ENCODE results near the gene SUN3. TPM values are rescaled to one million over a fixed set of nuclear protein-coding genes. Genes with fewer than 3 reads are reported as not detected.

The SUN3 gene, protein sequence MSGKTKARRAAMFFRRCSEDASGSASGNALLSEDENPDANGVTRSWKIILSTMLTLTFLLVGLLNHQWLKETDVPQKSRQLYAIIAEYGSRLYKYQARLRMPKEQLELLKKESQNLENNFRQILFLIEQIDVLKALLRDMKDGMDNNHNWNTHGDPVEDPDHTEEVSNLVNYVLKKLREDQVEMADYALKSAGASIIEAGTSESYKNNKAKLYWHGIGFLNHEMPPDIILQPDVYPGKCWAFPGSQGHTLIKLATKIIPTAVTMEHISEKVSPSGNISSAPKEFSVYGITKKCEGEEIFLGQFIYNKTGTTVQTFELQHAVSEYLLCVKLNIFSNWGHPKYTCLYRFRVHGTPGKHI
- total RNA-seq = not detected in 2 replicates

DNA sequence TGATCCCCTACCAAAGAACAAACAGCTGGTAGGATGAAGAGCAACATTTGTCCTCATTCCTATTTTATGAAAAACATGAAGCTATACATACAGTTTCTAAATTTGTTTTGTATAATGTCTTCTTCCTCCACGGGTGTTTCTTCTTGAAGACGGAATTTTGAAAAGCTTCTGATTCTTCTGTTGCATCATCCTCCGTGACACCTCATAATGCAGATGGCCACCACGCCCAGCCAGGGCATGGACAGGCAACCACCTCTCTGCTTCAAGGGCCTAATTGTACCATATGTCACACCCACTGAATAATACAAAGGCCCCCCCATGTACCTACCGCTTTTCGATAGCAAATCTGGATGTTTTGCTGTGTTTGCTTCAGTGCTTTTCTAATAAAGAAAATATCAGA is at the start of gene SUN3:
Gene SUN3 (minus strand): TSS at position 170 of the 400 bp plus-strand sequence. CDS start 169 bp downstream, at position 1.

DNA sequence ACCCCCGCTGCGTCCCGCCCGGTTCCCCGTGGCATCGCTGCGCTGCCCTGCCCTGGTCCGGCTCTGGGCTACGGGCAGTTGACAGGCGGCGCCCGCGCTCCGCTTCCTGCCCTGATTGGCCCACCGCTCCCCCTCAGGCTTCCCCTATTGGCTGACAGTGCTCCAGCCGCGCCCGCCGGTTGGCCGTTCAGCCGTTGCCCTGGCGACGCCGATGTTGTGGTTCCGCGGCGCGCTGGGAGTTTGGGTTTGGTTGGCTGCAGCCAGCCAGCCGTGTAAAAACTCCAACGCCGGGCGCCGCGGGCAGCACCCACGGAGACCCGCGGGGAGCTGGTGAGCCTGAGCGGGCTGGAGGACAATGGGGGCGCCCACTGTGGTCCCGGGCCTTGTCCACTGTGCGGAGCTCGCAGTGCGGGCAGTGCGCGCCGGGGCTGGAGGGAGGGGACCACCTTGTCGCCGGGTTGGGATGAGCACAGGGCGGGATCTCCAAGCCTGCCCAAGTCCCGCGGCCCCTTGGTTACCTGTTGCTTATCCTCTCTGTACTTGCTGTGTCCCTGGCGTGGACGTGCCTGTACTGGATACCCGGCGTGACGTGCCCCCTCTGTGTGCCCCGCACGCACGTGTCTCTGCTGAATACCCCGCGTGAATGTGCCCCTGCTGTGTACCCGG is 6.5 kb upstream of the SUN3 start, which contains the start of gene C7orf57:
Gene C7orf57 (plus strand): TSS at position 243 of the 666 bp plus-strand sequence. CDS start 766 bp downstream, outside the sequence.

DNA sequence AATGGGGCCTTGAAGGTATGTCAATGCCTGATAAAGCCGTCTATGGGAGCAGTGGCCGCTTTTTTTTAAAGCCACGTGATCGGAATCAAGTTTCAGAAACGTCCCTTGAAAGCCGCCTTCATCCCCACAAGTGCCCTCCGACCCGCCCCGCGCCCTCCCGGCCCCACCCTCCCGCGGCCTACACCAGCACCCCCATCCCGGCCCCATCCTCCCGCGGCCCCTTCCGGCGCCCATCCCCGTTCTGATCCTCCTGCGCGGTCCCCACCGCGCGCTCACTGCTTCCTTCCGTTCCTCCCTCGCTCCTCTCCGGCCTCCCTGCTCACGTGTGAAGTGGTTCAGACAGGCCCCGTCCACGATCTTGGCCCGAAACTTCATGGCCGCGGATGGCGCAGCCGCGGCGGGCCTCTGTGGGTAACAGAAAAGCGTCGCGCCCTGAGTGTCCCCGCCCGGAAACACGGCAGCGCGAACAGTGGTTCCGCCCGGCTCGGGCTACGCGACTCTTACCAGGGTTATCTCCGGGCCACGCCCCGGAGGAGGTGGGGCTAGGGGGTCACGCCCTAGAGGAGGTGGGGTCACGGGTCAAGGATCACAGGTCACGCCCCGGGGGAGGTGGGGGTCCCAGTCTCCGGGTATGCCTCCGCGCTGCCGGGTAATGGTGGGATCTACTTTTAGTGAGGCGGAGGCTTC is 49.6 kb downstream of the SUN3 start, which contains the start of gene HUS1:
Gene HUS1 (minus strand): TSS at position 471 of the 687 bp plus-strand sequence. CDS start 96 bp downstream, at position 375.

DNA sequence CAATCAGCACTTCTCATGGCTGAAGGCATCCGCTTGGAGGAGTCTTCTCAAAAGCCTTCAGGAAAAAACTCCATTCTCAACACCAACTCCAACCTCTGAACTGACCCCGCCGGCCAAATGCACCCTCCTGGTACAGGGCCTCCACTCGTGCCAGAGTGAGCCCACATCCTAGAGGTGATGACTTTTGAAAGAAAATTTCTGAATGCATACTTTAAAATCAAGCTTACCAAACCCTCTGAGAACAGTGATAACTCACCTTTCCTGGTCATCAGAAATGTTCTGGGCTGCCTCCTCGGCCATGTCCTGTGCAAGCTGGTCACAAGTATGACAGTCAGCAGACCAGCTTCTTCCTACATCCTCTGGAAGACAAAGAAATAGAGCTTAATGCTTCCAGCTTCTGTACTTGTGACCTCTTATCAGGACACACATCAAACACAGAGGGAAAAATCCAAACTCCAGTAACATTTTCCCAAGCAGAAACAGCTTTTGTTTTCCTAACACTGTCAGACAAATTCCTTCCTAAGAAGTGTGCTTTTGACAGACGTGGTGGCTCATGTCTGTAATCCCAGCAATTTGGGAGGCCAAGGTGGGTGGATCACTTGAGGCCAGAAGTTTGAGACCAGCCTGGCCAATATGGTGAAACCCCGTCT is 80.6 kb downstream of the SUN3 start, which contains the start of gene PKD1L1:
Gene PKD1L1 (minus strand): TSS at position 326 of the 650 bp plus-strand sequence. CDS start 26 bp downstream, at position 300.

Other genes with a start within 250 kb of the SUN3 start
- gene PKD1L1, start 80.6 kb downstream of the SUN3 start, total RNA-seq = under 0.01 and 0.29 TPM in 2 replicates
- 18.6 and 35.6 TPM in 2 replicates for gene HUS1, start 49.5 kb downstream of the SUN3 start, total RNA-seq
- gene C7orf57, start 6.4 kb upstream of the SUN3 start, total RNA-seq = under 0.01 TPM in 1 of 2 replicates, not detected in the other
- 20.4 and 54.7 TPM in 2 replicates for gene UPP1, start 60.2 kb upstream of the SUN3 start, total RNA-seq
- under 0.01 and 1.3 TPM in 2 replicates for gene ABCA13, start 142.4 kb upstream of the SUN3 start, total RNA-seq

Measured in placental pericyte (primary cell).